Activated T-helper 2 cell treated with anti-CD3 and anti-CD28 coated beads, Interferon-gamma antibody, Interleukin-2, Interleukin-4, amounts not matched to agents 10 μg/mL and 5 μg/mL and 100 μg/mL, durations not matched to agents 14 hours and 24 hours and 36 hours (primary cell): ENCODE measurements around the gene OLFML3. TPM values are rescaled to one million over a fixed set of nuclear protein-coding genes. Genes with fewer than 3 reads are reported as not detected.
"Not testable (repeated sequence)": the region's sequence is repeated elsewhere in the genome, so short reads cannot be mapped to it uniquely, and the experiment has no call there.

Experiments
- DNase-seq: peaks from one replicate; pipeline ENCODE4 v3.0.0; 2021; ENCODE audit warnings: low spot score
- H3K27ac Mint-ChIP-seq: one replicate; pipeline ENCODE4 v1.8.0; 2021; ENCODE audit warnings: mixed read lengths
- H3K27me3 Mint-ChIP-seq: one replicate; pipeline ENCODE4 v1.8.0; 2021; ENCODE audit warnings: low read depth, mixed read lengths
- H3K36me3 Mint-ChIP-seq: one replicate; pipeline ENCODE4 v1.8.0; 2021; ENCODE audit warnings: low read depth, mixed read lengths
- H3K4me1 Mint-ChIP-seq: one replicate; pipeline ENCODE4 v1.8.0; 2021; ENCODE audit warnings: low read depth, mixed read lengths
- H3K4me3 Mint-ChIP-seq: one replicate; pipeline ENCODE4 v1.8.0; 2021; ENCODE audit warnings: low read depth, mild to moderate bottlenecking, moderate library complexity, mixed read lengths
- H3K9me3 Mint-ChIP-seq: one replicate; pipeline ENCODE4 v1.8.0; 2021; ENCODE audit warnings: mixed read lengths
- intact Hi-C: fragments of 100-400 bp; cut with micrococcal nuclease; formaldehyde crosslinking; loops from one replicate; pipeline ENCODE4 v1.15.1; 2023
- total RNA-seq: library from RNA; stranded (reverse); gene quantifications from 2 replicates; pipeline ENCODE4 v1.2.3, GENCODE V29; 2022

The OLFML3 gene
- total RNA-seq, 1 donor from 2014 or later, result 0.11 TPM

DNA sequence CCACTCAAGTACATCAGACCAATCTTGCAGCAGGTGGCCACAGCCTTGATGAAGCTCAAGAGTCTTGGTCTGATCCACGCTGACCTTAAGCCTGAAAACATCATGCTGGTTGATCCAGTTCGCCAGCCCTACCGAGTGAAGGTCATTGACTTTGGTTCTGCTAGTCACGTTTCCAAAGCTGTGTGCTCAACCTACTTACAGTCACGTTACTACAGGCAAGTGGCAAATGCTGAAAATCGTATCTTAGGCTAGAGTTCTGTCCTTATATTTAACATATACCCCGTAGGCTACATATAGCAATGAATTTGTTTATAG is 38.1 kb upstream of the OLFML3 start:
- H3K36me3 Mint-ChIP-seq, result peaks cover 68% of the 10 kb centered on the region
- H3K27ac Mint-ChIP-seq, result peak overlapping the region; percentile 83
- intact Hi-C loops, result no loop called here
- H3K4me1 Mint-ChIP-seq, result peaks cover 65% of the 10 kb centered on the region
- no peak for DNase-seq
- no peaks in the 10 kb centered on the region for H3K27me3 Mint-ChIP-seq
- no peak overlapping the region for H3K4me3 Mint-ChIP-seq
- H3K9me3 Mint-ChIP-seq, result peaks cover 9% of the 10 kb centered on the region

DNA sequence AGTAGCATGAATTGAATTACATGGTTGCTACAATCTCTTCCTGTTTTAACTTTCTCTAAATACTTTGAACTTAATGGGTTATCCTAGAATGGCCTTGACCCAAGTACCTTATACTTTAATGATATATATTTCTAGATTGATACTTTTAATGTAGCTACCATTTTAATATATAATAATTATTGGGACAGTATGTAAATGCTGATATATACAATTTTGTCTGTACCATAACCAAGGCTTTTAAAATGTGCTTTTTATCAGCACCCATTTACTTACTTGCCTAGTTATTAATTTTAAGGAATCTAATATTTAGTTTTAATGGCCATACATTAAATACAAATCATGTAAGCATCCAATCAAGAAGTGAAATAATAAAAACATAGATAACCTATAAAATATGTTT is 36.7 kb upstream of the OLFML3 start:
- Mint-ChIP-seq H3K27ac (no peak overlapping the region), H3K4me1 (peaks cover 70% of the 10 kb centered on the region), H3K36me3 (peaks cover 72% of the 10 kb centered on the region), H3K9me3 (peaks cover 9% of the 10 kb centered on the region), H3K27me3 (no peaks in the 10 kb centered on the region), H3K4me3 (no peak overlapping the region)
- intact Hi-C loops, result no loop called here
- DNase-seq, result no peak

GRCh38 chr1:113943028-113943811 is 36.1 kb upstream of the OLFML3 start:
- Mint-ChIP-seq H3K27me3 (no peaks in the 10 kb centered on the region), H3K36me3 (peaks cover 71% of the 10 kb centered on the region), H3K4me3 (no peak overlapping the region), H3K9me3 (peaks cover 9% of the 10 kb centered on the region), H3K4me1 (peaks cover 68% of the 10 kb centered on the region), H3K27ac (peak overlapping the region; percentile 49)
- no peak for DNase-seq
- intact Hi-C loops, result no loop called here

- H3K36me3 Mint-ChIP-seq, result peaks cover 74% of the 10 kb centered on the region
- H3K4me1 Mint-ChIP-seq, result peaks cover 54% of the 10 kb centered on the region
- H3K9me3 Mint-ChIP-seq, result peaks cover 9% of the 10 kb centered on the region
- no peak overlapping the region for H3K27ac Mint-ChIP-seq
- no peaks in the 10 kb centered on the region for H3K27me3 Mint-ChIP-seq
- intact Hi-C loops, result no loop called here
- H3K4me3 Mint-ChIP-seq, result no peak overlapping the region
- DNase-seq, result no peak
Measured at GRCh38 chr1:113945329-113945728, 33.9 kb upstream of the OLFML3 start.

GRCh38 chr1:113946112-113946511 is 33.2 kb upstream of the OLFML3 start:
- no peak for DNase-seq
- Mint-ChIP-seq H3K9me3 (peaks cover 9% of the 10 kb centered on the region), H3K36me3 (peaks cover 70% of the 10 kb centered on the region), H3K4me3 (peak overlapping the region; percentile 1), H3K27ac (no peak overlapping the region), H3K27me3 (no peaks in the 10 kb centered on the region), H3K4me1 (peaks cover 46% of the 10 kb centered on the region)
- intact Hi-C loops, result no loop called here

- intact Hi-C loops, result no loop called here
- Mint-ChIP-seq H3K9me3 (peaks cover 9% of the 10 kb centered on the region), H3K36me3 (peaks cover 74% of the 10 kb centered on the region), H3K27ac (peak overlapping the region; percentile 74), H3K4me1 (peaks cover 49% of the 10 kb centered on the region), H3K4me3 (peak overlapping the region; percentile 63), H3K27me3 (no peaks in the 10 kb centered on the region)
- no peak for DNase-seq
Measured at GRCh38 chr1:113946678-113947387, 32.4 kb upstream of the OLFML3 start.

DNA sequence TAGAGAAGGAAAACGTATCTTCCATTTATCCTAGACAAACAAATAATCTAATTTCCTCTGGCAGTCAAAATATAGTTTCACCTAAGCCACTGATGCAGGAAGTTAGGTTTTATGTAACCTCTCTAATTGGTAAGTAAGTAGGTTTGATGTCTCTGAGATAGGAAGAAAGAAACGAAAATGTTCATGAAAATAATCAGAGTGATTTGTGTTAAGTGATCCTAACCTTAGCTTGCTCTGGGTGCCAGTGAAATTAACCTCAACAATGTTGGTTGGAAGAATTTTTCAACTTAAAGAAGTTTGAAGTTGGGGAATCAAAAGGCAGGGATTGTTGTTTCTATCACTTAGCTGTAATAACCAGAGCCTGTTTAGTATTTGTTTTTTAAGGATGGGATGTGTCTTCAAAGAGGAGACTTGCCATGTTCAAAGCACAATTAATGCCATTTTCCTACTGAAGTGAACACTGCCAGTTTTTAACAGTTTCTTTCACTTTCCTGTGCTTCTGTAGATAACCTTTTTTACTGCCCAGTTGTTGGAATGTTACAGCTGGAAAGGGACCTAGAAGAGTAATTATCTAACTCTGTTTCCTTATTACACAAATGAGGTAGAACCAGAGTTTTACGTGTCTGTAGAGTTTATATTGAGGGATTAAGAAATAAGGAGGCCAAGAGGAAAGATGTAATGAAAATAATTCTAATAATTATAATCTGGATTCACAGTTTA is 31.7 kb upstream of the OLFML3 start:
- H3K4me3 Mint-ChIP-seq, result peak overlapping the region; percentile 63
- no peaks in the 10 kb centered on the region for H3K27me3 Mint-ChIP-seq
- intact Hi-C loops, result no loop called here
- H3K36me3 Mint-ChIP-seq, result peaks cover 71% of the 10 kb centered on the region
- no peak for DNase-seq
- H3K4me1 Mint-ChIP-seq, result peaks cover 52% of the 10 kb centered on the region
- H3K9me3 Mint-ChIP-seq, result peaks cover 9% of the 10 kb centered on the region
- H3K27ac Mint-ChIP-seq, result peak overlapping the region; percentile 74

GRCh38 chr1:113948151-113948550 is 31.1 kb upstream of the OLFML3 start:
- intact Hi-C loops, H3K9me3 Mint-ChIP-seq, H3K27me3 Mint-ChIP-seq, DNase-seq, H3K4me3 Mint-ChIP-seq: not testable (repeated sequence)
- Mint-ChIP-seq H3K27ac (peak overlapping the region; percentile 38), H3K4me1 (peaks cover 52% of the 10 kb centered on the region), H3K36me3 (peaks cover 74% of the 10 kb centered on the region)

- intact Hi-C loops, result no loop called here
Measured at GRCh38 chr1:113949007-113949406, 30.3 kb upstream of the OLFML3 start.

DNA sequence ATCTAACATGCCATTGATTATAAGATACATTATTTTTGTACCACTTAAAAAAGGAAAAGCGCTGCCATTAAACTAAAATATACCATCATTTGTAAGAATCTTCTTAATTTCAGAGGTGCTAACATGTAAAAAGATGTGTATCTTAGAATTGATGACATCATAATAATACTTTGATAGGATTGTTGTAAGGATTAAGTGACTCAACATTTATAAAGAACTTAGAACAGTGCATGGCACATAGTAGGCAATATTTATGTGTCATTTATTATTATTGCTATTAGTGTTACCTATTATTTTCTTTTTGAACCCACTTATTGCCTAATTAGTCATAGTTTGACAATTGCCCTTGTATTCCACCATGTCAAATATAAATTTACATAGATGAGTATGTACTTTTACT is 28.4 kb upstream of the OLFML3 start:
- H3K4me3 Mint-ChIP-seq, result no peak overlapping the region
- DNase-seq, result no peak
- H3K36me3 Mint-ChIP-seq, result peaks cover 74% of the 10 kb centered on the region
- peaks cover 56% of the 10 kb centered on the region for H3K4me1 Mint-ChIP-seq
- H3K9me3 Mint-ChIP-seq, result no peaks in the 10 kb centered on the region
- intact Hi-C loops, result no loop called here
- no peaks in the 10 kb centered on the region for H3K27me3 Mint-ChIP-seq
- H3K27ac Mint-ChIP-seq, result no peak overlapping the region

More at GRCh38 chr1:113949007-113949406, 30.3 kb upstream of the OLFML3 start:
- H3K4me1 Mint-ChIP-seq, result peaks cover 53% of the 10 kb centered on the region
- H3K4me3 Mint-ChIP-seq, result no peak overlapping the region
- no peak for DNase-seq
- H3K27me3 Mint-ChIP-seq, result no peaks in the 10 kb centered on the region
- no peak overlapping the region for H3K27ac Mint-ChIP-seq
- peaks cover 74% of the 10 kb centered on the region for H3K36me3 Mint-ChIP-seq
- H3K9me3 Mint-ChIP-seq, result peaks cover 5% of the 10 kb centered on the region

GRCh38 chr1:113951719-113952118 is 27.6 kb upstream of the OLFML3 start:
- peak overlapping the region; percentile 5 for H3K27ac Mint-ChIP-seq
- no peaks in the 10 kb centered on the region for H3K27me3 Mint-ChIP-seq
- peaks cover 76% of the 10 kb centered on the region for H3K36me3 Mint-ChIP-seq
- no peak overlapping the region for H3K4me3 Mint-ChIP-seq
- H3K4me1 Mint-ChIP-seq, result peaks cover 52% of the 10 kb centered on the region
- no peaks in the 10 kb centered on the region for H3K9me3 Mint-ChIP-seq
- intact Hi-C loops, result no loop called here
- DNase-seq, result no peak

GRCh38 chr1:113957984-113958383 is 21.3 kb upstream of the OLFML3 start:
- H3K4me1 Mint-ChIP-seq, result peaks cover 31% of the 10 kb centered on the region

DNA sequence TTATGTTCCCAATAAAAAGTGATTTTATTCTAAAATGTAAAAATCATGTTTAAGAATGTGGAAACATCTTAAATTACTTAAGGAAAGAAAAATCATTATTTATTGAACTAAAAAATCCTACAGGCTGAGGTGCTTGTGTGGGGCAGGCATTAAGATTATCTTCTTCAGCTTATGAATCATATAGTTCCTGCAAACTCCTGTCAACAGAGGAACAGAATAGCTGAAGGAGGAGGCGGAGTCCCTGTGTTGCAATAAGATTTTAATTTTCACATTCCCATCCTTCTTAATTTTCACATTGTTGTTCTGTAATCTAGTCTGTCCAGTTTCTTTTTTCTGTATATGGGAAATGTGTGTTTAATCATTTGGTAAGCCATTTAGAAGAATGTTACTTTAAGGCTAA is 20.6 kb upstream of the OLFML3 start:
- Mint-ChIP-seq H3K27ac (peak overlapping the region; percentile 29), H3K9me3 (no peaks in the 10 kb centered on the region), H3K4me3 (no peak overlapping the region), H3K36me3 (peaks cover 83% of the 10 kb centered on the region), H3K4me1 (peaks cover 36% of the 10 kb centered on the region), H3K27me3 (no peaks in the 10 kb centered on the region)
- DNase-seq, result no peak
- intact Hi-C loops, result no loop called here

More at GRCh38 chr1:113957984-113958383, 21.3 kb upstream of the OLFML3 start:
- intact Hi-C loops, result no loop called here
- Mint-ChIP-seq H3K36me3 (peaks cover 83% of the 10 kb centered on the region), H3K4me3 (no peak overlapping the region), H3K27me3 (no peaks in the 10 kb centered on the region), H3K9me3 (no peaks in the 10 kb centered on the region), H3K27ac (no peak overlapping the region)
- no peak for DNase-seq
